Measurements from ENCODE around the gene RAD54L2. TPM values are rescaled to one million over a fixed set of nuclear protein-coding genes. Genes with fewer than 3 reads are reported as not detected.

The RAD54L2 gene
- total RNA-seq, 2 donors from 2014 or later = 41.8 to 42.2 TPM

- H3K36me3 ChIP-seq = peaks cover 7% of the 10 kb centered on the region
- no peak for TF ChIP-seq CTCF (IDR thresholded peaks at IDR 0.05)
These were observed 5.7 kb downstream of the RAD54L2 start for GRCh38 chr3:51544011-51544775.

GRCh38 chr3:51547274-51547673, 8.8 kb downstream of the RAD54L2 start:
- H3K27ac ChIP-seq = no peak overlapping the region
- peaks cover 7% of the 10 kb centered on the region for H3K36me3 ChIP-seq
- no peaks in the 10 kb centered on the region for H3K9me3 ChIP-seq
- DNase-seq (ENCODE audit: low spot score) (no peak), ATAC-seq (ENCODE audit: insufficient number of reproducible peaks, low FRiP score, low read depth) (no peak)
- no peaks in the 10 kb centered on the region for H3K27me3 ChIP-seq (replicated peaks; ENCODE audit: insufficient read depth)
- no peaks in the 10 kb centered on the region for H3K4me1 ChIP-seq (ENCODE audit: control insufficient read depth in 1 of 2, low read depth in 2 of 2)
- no peak overlapping the region for H3K4me3 ChIP-seq
- no peak for TF ChIP-seq CTCF (IDR thresholded peaks at IDR 0.05)

More at GRCh38 chr3:51544011-51544775, 5.7 kb downstream of the RAD54L2 start:
- Histone ChIP-seq H3K4me3 (no peak overlapping the region), H3K9me3 (no peaks in the 10 kb centered on the region), H3K27ac (no peak overlapping the region), H3K4me1 (ENCODE audit: control insufficient read depth in 1 of 2, low read depth in 2 of 2) (peaks cover 11 to 12% of the 10 kb centered on the region in 2 donors), H3K27me3 (replicated peaks; ENCODE audit: insufficient read depth) (no peaks in the 10 kb centered on the region)
- ATAC-seq (ENCODE audit: insufficient number of reproducible peaks, low FRiP score, low read depth) = no peak
- no peak for DNase-seq (ENCODE audit: low spot score)

GRCh38 chr3:51549311-51549710, 10.8 kb downstream of the RAD54L2 start:
- Histone ChIP-seq H3K9me3 (no peaks in the 10 kb centered on the region), H3K4me3 (no peak overlapping the region), H3K4me1 (ENCODE audit: control insufficient read depth in 1 of 2, low read depth in 2 of 2) (no peaks in the 10 kb centered on the region), H3K36me3 (peaks cover 3% of the 10 kb centered on the region), H3K27ac (no peak overlapping the region), H3K27me3 (replicated peaks; ENCODE audit: insufficient read depth) (no peaks in the 10 kb centered on the region)
- ATAC-seq (ENCODE audit: insufficient number of reproducible peaks, low FRiP score, low read depth) = no peak
- TF ChIP-seq CTCF (IDR thresholded peaks at IDR 0.05) = no peak
- DNase-seq (ENCODE audit: low spot score) = no peak

GRCh38 chr3:51550080-51550819, 11.7 kb downstream of the RAD54L2 start:
- no peaks in the 10 kb centered on the region for H3K9me3 ChIP-seq
- TF ChIP-seq CTCF (IDR thresholded peaks at IDR 0.05) = no peak
- no peaks in the 10 kb centered on the region for H3K4me1 ChIP-seq (ENCODE audit: control insufficient read depth in 1 of 2, low read depth in 2 of 2)
- ATAC-seq (ENCODE audit: insufficient number of reproducible peaks, low FRiP score, low read depth) = no peak
- DNase-seq (ENCODE audit: low spot score) = no peak
- H3K36me3 ChIP-seq = peaks cover 3% of the 10 kb centered on the region
- H3K27ac ChIP-seq = no peak overlapping the region
- H3K27me3 ChIP-seq (replicated peaks; ENCODE audit: insufficient read depth) = no peaks in the 10 kb centered on the region
- H3K4me3 ChIP-seq = no peak overlapping the region

- no peak overlapping the region for H3K27ac ChIP-seq
- no peak for TF ChIP-seq CTCF (IDR thresholded peaks at IDR 0.05)
- peaks cover 0 to 3% of the 10 kb centered on the region in 2 donors for H3K4me1 ChIP-seq (ENCODE audit: control insufficient read depth in 1 of 2, low read depth in 2 of 2)
- H3K36me3 ChIP-seq = peaks cover 5% of the 10 kb centered on the region
- DNase-seq (ENCODE audit: low spot score) (no peak), ATAC-seq (ENCODE audit: insufficient number of reproducible peaks, low FRiP score, low read depth) (no peak)
- no peaks in the 10 kb centered on the region for H3K9me3 ChIP-seq
- H3K4me3 ChIP-seq = no peak overlapping the region
- H3K27me3 ChIP-seq (replicated peaks; ENCODE audit: insufficient read depth) = no peaks in the 10 kb centered on the region
These were observed 19.5 kb downstream of the RAD54L2 start for GRCh38 chr3:51557993-51558392.

Measured in thoracic aorta (tissue), 2 donors.